Panc1 (cell line): ENCODE results near the gene GPR141. TPM values are rescaled to one million over a fixed set of nuclear protein-coding genes. Genes with fewer than 3 reads are reported as not detected.

Experiments used
- ATAC-seq: fragments of 200-7000 bp; cut with Tn5 transposase; 2 replicates; pipeline ENCODE4 v1.9.1; 2020; ENCODE audit warnings: mild to moderate bottlenecking, moderate library complexity
- BruUV-seq: library from RNA; stranded (reverse); fragments of 400-500 nt; replicated peaks from 2 replicates; lab custom pipeline; 2021; lab: Mats Ljungman, UMichigan
- CTCF ChIA-PET: fragments of 300-600 bp; sonication (Branson Sonifier 250); formaldehyde crosslinking; loops from one replicate; lab custom pipeline; 2022; ENCODE audit warnings: antibody characterized with exemption; lab: Charles Lee
- POLR2A ChIA-PET: fragments of 300-600 bp; sonication (Branson Sonifier 250); formaldehyde crosslinking; loops from one replicate; lab custom pipeline; 2022; ENCODE audit warnings: antibody characterized with exemption; lab: Charles Lee
- DNase-seq: peaks from one replicate; pipeline ENCODE4 v3.0.0-alpha.2; 2010; ENCODE audit warnings: low read depth, low spot score
- H3K27ac ChIP-seq: 2 replicates; pipeline ENCODE4 v1.5.1; 2011; ENCODE audit warnings: mild to moderate bottlenecking, low read length, inconsistent platforms
- H3K27me3 ChIP-seq: fragments of 200-500 bp; sonication (Bioruptor generic); 2 replicates; pipeline ENCODE4 v1.6.0; 2014; ENCODE audit warnings: low read length, inconsistent platforms; ENCODE audit not compliant: control insufficient read depth, insufficient read depth
- H3K36me3 ChIP-seq: fragments of 200-500 bp; sonication (Bioruptor generic); 2 replicates; pipeline ENCODE4 v1.5.1; 2014; ENCODE audit warnings: inconsistent platforms, mild to moderate bottlenecking, low read length, moderate library complexity; ENCODE audit not compliant: control insufficient read depth, insufficient read depth
- H3K4me1 ChIP-seq: 2 replicates; pipeline ENCODE4 v1.5.1; 2011; ENCODE audit warnings: inconsistent platforms, mild to moderate bottlenecking, low read length, moderate library complexity; ENCODE audit not compliant: control insufficient read depth, insufficient read depth
- H3K4me3 ChIP-seq, 2 experiments: 2 replicates each; pipeline ENCODE4 v1.5.1; 2011 to 2012; ENCODE audit warnings: low read depth in 2 of 2, low read length in 2 of 2, mild to moderate bottlenecking in 2 of 2, inconsistent platforms in 1 of 2, moderate library complexity in 1 of 2
- H3K9me3 ChIP-seq: fragments of 200-500 bp; sonication (Bioruptor generic); 2 replicates; pipeline ENCODE4 v1.5.1; 2014; ENCODE audit warnings: low read depth, mild to moderate bottlenecking, inconsistent platforms, low read length, moderate library complexity; ENCODE audit not compliant: control insufficient read depth, insufficient read depth
- POLR2AphosphoS5 ChIP-seq: IDR thresholded peaks from 2 replicates; pipeline ENCODE4 v1.6.1; 2012; ENCODE audit warnings: mild to moderate bottlenecking, low read depth, low read length, moderate library complexity
- SIN3A ChIP-seq: IDR thresholded peaks from 2 replicates; pipeline ENCODE4 v1.6.1; 2012; ENCODE audit warnings: low read depth, mild to moderate bottlenecking, low read length, moderate library complexity, borderline replicate concordance; ENCODE audit not compliant: insufficient read depth
- TCF7L2 ChIP-seq: IDR thresholded peaks from 2 replicates; pipeline ENCODE4 v1.6.1; 2011; ENCODE audit warnings: mild to moderate bottlenecking, low read depth, low read length, inconsistent platforms
- in situ Hi-C: cut with HindIII; loops from 2 replicates; pipeline ENCODE4 v1.10.0; 2016; ENCODE audit warnings: low sequenced_read_pairs, low pct_unique_long_range_greater_than_20kb
- intact Hi-C: fragments of 100-400 bp; cut with micrococcal nuclease; formaldehyde crosslinking; loops from one replicate; pipeline ENCODE4 v1.10.0; 2022; ENCODE audit not compliant: unreplicated experiment
- total RNA-seq: library from RNA; stranded (reverse); gene quantifications from one replicate; pipeline ENCODE4 v1.2.1, GENCODE V29; 2021; ENCODE audit not compliant: unreplicated experiment
- TF ChIP-seq, protein P1 (sequence below), 2 experiments: IDR thresholded peaks; 2 replicates each; pipeline ENCODE4 v1.6.1; 2011 to 2012; ENCODE audit warnings: low read depth in 2 of 2, control low read depth in 1 of 2, low read length in 1 of 2, mild to moderate bottlenecking in 1 of 2, moderate library complexity in 1 of 2; ENCODE audit not compliant: insufficient read depth in 1 of 2
- TF ChIP-seq, protein P2 (sequence below): fragments of 450-650 bp; IDR thresholded peaks from 2 replicates; pipeline ENCODE4 v1.5.1; 2017; ENCODE audit warnings: mild to moderate bottlenecking

GPR141 gene
- total RNA-seq, 1 experiment from 2014 or later = not detected

DNA sequence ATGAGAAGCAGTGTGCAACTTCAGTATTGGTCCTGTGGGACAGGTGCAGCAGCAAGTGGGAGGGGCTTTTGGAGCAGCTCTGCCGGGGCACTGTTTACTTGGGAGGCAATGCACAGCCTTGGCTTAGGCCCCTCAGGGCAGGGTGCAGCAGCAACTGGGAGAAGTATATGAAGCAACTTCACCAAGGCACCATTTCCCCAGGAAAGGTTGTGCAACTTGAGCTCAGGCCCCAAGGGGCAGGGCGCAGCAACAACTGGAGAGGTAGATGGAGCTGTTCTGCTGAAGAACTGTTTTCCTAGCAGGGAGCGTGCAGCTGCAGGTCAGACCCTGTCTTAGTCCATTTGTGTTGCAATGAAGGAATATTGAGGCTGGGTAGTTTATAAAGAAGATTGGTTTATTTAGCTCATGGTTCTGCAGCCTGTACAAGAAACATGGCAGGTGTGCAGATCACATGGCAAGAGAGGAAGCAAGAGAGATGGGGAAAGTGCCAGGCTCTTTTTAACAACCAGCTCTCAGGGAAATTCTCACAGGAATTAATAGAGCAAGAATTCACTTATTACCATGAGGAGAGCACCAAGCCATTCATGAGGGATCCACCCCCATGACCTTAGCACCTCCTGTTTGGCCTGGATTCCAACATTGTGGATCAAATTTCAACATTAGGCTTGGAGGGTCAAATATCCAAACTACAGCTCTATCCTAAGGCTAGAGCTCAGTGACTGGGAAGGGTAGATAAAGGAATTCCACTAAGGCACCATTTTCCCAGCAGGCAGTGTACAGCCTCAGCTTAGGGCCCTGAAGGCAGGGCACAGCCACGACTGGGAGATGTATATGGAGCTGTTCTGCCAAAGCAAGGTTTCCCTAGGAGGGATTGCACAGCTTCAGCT is 10.9 kb downstream of the GPR141 start:
- Histone ChIP-seq H3K4me3 (no peak overlapping the region), H3K27ac (no peak overlapping the region), H3K27me3 (no peaks in the 10 kb centered on the region), H3K9me3 (no peaks in the 10 kb centered on the region), H3K36me3 (no peaks in the 10 kb centered on the region), H3K4me1 (no peaks in the 10 kb centered on the region)
- CTCF ChIA-PET = no interaction called here
- DNase-seq (no peak), ATAC-seq (no peak)
- in situ Hi-C loops (no loop called here), intact Hi-C loops (no loop called here)
- no TSS peak for BruUV-seq
- TF ChIP-seq, protein P1, sequence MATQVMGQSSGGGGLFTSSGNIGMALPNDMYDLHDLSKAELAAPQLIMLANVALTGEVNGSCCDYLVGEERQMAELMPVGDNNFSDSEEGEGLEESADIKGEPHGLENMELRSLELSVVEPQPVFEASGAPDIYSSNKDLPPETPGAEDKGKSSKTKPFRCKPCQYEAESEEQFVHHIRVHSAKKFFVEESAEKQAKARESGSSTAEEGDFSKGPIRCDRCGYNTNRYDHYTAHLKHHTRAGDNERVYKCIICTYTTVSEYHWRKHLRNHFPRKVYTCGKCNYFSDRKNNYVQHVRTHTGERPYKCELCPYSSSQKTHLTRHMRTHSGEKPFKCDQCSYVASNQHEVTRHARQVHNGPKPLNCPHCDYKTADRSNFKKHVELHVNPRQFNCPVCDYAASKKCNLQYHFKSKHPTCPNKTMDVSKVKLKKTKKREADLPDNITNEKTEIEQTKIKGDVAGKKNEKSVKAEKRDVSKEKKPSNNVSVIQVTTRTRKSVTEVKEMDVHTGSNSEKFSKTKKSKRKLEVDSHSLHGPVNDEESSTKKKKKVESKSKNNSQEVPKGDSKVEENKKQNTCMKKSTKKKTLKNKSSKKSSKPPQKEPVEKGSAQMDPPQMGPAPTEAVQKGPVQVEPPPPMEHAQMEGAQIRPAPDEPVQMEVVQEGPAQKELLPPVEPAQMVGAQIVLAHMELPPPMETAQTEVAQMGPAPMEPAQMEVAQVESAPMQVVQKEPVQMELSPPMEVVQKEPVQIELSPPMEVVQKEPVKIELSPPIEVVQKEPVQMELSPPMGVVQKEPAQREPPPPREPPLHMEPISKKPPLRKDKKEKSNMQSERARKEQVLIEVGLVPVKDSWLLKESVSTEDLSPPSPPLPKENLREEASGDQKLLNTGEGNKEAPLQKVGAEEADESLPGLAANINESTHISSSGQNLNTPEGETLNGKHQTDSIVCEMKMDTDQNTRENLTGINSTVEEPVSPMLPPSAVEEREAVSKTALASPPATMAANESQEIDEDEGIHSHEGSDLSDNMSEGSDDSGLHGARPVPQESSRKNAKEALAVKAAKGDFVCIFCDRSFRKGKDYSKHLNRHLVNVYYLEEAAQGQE (IDR thresholded peaks at IDR 0.05; ENCODE audit: insufficient read depth in 1 of 2, low read depth in 2 of 2, low read length in 1 of 2) = no peak
- POLR2A ChIA-PET = no interaction called here

DNA sequence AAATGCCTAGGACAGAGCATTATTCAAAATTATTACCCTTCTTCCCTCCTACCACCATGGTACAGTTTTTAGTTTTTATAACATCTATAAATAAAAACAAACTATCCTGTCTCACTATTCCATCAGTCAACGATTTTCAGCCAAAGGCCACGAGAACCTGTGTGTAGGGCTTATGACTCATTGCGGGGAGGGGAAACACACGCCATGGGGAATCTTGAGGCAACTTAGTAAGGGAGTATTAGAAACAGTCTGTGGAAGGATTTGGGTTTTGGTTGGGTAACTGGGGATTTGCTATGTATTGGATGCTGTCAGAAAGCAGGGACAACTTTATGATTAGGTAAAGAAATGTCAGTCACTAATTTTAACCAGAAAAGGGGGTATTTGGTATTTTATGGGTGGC is 14.7 kb downstream of the GPR141 start:
- H3K27me3 ChIP-seq = no peaks in the 10 kb centered on the region
- no peaks in the 10 kb centered on the region for H3K4me1 ChIP-seq
- no peaks in the 10 kb centered on the region for H3K9me3 ChIP-seq
- no peak overlapping the region for H3K4me3 ChIP-seq
- POLR2A ChIA-PET = no interaction called here
- H3K27ac ChIP-seq = no peak overlapping the region
- intact Hi-C loops = no loop called here
- ATAC-seq (no peak), DNase-seq (no peak)
- CTCF ChIA-PET = no interaction called here
- BruUV-seq = no TSS peak
- in situ Hi-C loops = no loop called here
- TF ChIP-seq, protein P2, sequence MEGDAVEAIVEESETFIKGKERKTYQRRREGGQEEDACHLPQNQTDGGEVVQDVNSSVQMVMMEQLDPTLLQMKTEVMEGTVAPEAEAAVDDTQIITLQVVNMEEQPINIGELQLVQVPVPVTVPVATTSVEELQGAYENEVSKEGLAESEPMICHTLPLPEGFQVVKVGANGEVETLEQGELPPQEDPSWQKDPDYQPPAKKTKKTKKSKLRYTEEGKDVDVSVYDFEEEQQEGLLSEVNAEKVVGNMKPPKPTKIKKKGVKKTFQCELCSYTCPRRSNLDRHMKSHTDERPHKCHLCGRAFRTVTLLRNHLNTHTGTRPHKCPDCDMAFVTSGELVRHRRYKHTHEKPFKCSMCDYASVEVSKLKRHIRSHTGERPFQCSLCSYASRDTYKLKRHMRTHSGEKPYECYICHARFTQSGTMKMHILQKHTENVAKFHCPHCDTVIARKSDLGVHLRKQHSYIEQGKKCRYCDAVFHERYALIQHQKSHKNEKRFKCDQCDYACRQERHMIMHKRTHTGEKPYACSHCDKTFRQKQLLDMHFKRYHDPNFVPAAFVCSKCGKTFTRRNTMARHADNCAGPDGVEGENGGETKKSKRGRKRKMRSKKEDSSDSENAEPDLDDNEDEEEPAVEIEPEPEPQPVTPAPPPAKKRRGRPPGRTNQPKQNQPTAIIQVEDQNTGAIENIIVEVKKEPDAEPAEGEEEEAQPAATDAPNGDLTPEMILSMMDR = no peak
- no peak for TF ChIP-seq TCF7L2
- TF ChIP-seq SIN3A = no peak
- TF ChIP-seq, protein P1 (IDR thresholded peaks at IDR 0.05; ENCODE audit: insufficient read depth in 1 of 2, low read depth in 2 of 2, low read length in 1 of 2) = no peak
- TF ChIP-seq POLR2AphosphoS5 = no peak
- H3K36me3 ChIP-seq = no peaks in the 10 kb centered on the region
